ENCODE measurements around the gene IFNAR2. TPM values are rescaled to one million over a fixed set of nuclear protein-coding genes. Genes with fewer than 3 reads are reported as not detected.

The IFNAR2 gene
- total RNA-seq, 1 donor from 2014 or later = 36.7 TPM

DNA sequence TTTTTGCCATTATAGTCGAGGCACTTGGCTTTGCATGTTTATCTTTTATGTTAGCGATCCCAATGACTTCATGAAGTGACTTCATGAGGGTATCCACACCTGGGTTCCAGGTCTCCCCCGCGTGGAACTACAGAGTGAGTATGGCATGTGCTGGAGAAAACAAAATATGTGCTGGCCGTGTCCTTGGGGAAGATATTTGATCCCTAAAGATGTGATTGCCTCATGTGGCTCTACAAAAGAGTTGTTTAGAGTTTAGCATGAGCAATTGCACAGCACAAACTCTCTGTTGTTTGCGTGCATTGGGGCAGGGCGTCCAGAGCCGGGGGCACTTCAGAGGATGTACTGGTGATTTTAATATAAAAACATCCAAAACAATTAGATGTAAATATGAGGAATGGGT lies 41.2 kb downstream of the IFNAR2 start:
- peaks cover 45% of the 10 kb centered on the region for H3K36me3 Mint-ChIP-seq (ENCODE audit: low read depth)
- H3K4me3 Mint-ChIP-seq = no peak overlapping the region
- H3K9me3 Mint-ChIP-seq = no peaks in the 10 kb centered on the region
- H3K27ac Mint-ChIP-seq = no peak overlapping the region
- H3K4me1 Mint-ChIP-seq = peaks cover 30% of the 10 kb centered on the region
- no peaks in the 10 kb centered on the region for H3K27me3 Mint-ChIP-seq
- intact Hi-C loops (cut with micrococcal nuclease) = no loop called here
- DNase-seq = no peak

DNA sequence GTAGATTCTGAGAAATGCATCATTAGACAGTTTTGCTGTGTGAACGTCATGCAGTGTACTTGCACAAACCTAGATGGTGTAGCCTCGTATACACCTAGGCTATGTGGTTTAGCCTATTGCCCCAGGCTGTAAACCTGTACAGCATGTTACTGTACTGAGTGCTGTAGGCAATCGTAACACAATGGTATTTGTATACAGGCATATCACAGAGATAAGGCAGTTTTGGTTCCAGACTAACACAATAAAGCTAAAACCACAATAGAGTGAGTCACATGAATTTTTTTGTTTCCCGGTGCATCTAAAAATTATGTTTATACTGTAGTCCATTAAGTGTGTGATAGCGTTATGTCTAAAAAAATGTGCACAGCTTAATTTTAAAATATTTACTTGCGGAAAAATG lies 43.3 kb downstream of the IFNAR2 start:
- no peak for DNase-seq
- Mint-ChIP-seq H3K27ac (no peak overlapping the region), H3K36me3 (ENCODE audit: low read depth) (peaks cover 59% of the 10 kb centered on the region), H3K27me3 (no peaks in the 10 kb centered on the region), H3K4me1 (peaks cover 18% of the 10 kb centered on the region), H3K9me3 (no peaks in the 10 kb centered on the region), H3K4me3 (no peak overlapping the region)
- intact Hi-C loops (cut with micrococcal nuclease) = no loop called here

DNA sequence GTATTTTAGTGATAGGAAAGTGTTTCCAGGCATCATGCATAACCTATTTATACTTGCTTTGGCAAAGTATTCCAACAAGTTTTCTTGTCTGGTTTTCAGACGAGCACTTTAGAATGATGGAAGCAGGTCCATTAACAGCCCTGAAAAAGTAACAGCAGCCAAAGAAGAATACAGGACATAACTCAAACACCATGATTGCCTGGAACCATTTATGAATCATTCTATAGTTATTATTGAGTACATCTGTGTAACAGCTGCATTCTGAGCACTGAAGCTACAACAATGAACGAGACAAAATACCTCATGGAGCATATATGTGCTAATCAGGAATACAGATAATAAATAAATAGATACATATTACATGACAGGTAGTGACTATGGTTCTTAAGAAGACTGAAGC lies 49.0 kb downstream of the IFNAR2 start:
- Mint-ChIP-seq H3K9me3 (no peaks in the 10 kb centered on the region), H3K4me3 (no peak overlapping the region), H3K27me3 (no peaks in the 10 kb centered on the region), H3K27ac (no peak overlapping the region), H3K4me1 (peaks cover 4% of the 10 kb centered on the region), H3K36me3 (ENCODE audit: low read depth) (peaks cover 63% of the 10 kb centered on the region)
- intact Hi-C loops (cut with micrococcal nuclease) = no loop called here
- DNase-seq = no peak

DNA sequence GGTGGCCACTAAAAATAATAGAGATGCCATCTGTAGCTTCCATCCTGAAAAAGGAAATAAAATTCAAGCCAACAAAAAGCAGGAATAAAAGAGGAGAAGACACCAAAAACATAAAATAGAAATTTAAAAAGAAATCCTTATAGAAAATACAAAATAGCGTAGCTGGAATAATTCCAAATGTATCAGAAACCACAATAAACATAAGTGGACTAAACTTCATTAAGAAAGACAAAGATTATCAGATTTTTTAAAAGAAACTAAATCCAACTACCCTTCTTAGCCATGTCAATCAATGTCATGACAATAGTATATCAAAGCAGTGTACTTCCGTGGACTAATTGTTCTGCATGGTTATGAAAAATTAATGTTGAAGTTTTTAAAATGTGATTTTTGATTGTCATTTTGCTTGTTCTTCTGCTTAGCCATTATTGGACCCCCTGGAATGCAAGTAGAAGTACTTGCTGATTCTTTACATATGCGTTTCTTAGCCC lies 49.6 kb downstream of the IFNAR2 start:
- H3K4me1 Mint-ChIP-seq = peaks cover 4% of the 10 kb centered on the region
- no peaks in the 10 kb centered on the region for H3K9me3 Mint-ChIP-seq
- H3K4me3 Mint-ChIP-seq = no peak overlapping the region
- no peaks in the 10 kb centered on the region for H3K27me3 Mint-ChIP-seq
- intact Hi-C loops (cut with micrococcal nuclease) = no loop called here
- no peak overlapping the region for H3K27ac Mint-ChIP-seq
- DNase-seq = no peak
- peaks cover 66% of the 10 kb centered on the region for H3K36me3 Mint-ChIP-seq (ENCODE audit: low read depth)

Other genes with a start within 250 kb of the IFNAR2 start
- gene OLIG2, start 204.0 kb upstream of the IFNAR2 start, total RNA-seq = not detected in 2 replicates
- gene OLIG1, start 159.8 kb upstream of the IFNAR2 start, total RNA-seq = not detected in 2 replicates
- gene IL10RB, start 36.4 kb downstream of the IFNAR2 start, total RNA-seq = 21.1 and 24.0 TPM in 2 replicates
- 19.0 and 24.0 TPM in 2 replicates for gene IFNAR1, start 95.0 kb downstream of the IFNAR2 start, total RNA-seq
- 8.5 and 9.9 TPM in 2 replicates for gene IFNGR2, start 173.5 kb downstream of the IFNAR2 start, total RNA-seq

Data from activated CD4-positive, alpha-beta T cell treated with anti-CD3 and anti-CD28 coated beads, Interleukin-2, amount 10 ng/mL, durations not matched to agents 24 days and 14 days (primary cell).